GM21529 (cell line): ENCODE measurements around the gene NINL.
"Not testable (repeated sequence)": the region's sequence is repeated elsewhere in the genome, so short reads cannot be mapped to it uniquely, and the experiment has no call there.

Source experiments
- ATAC-seq: cut with Tn5 transposase; IDR thresholded peaks from one replicate; pipeline ENCODE4 v1.9.1; 2021; ENCODE audit not compliant: unreplicated experiment

The NINL gene

GRCh38 chr20:25487306-25487705 lies 98.0 kb downstream of the NINL start:
- no peak for ATAC-seq

GRCh38 chr20:25486377-25486776 lies 99.0 kb downstream of the NINL start:
- no peak for ATAC-seq

GRCh38 chr20:25485872-25486271 lies 99.5 kb downstream of the NINL start:
- ATAC-seq = no peak

GRCh38 chr20:25484911-25485511 lies 100.3 kb downstream of the NINL start:
- no peak for ATAC-seq

- ATAC-seq = no peak
Measured at GRCh38 chr20:25484224-25484846, 101.0 kb downstream of the NINL start.

GRCh38 chr20:25483431-25484132 lies 101.7 kb downstream of the NINL start:
- ATAC-seq = no peak

GRCh38 chr20:25481918-25482253 lies 103.4 kb downstream of the NINL start:
- no peak for ATAC-seq

GRCh38 chr20:25481235-25481917 lies 104.0 kb downstream of the NINL start:
- ATAC-seq = no peak

GRCh38 chr20:25480797-25481196 lies 104.5 kb downstream of the NINL start:
- ATAC-seq = no peak

- no peak for ATAC-seq
Measured at GRCh38 chr20:25480156-25480555, 105.2 kb downstream of the NINL start.

- no peak for ATAC-seq
Measured at GRCh38 chr20:25479638-25480037, 105.7 kb downstream of the NINL start.

GRCh38 chr20:25478889-25479568 lies 106.3 kb downstream of the NINL start:
- no peak for ATAC-seq

GRCh38 chr20:25477014-25477882 lies 108.1 kb downstream of the NINL start:
- no peak for ATAC-seq

- no peak for ATAC-seq
Measured at GRCh38 chr20:25476106-25477013, 109.0 kb downstream of the NINL start.

GRCh38 chr20:25473297-25473696 lies 112.0 kb downstream of the NINL start:
- ATAC-seq = not testable (repeated sequence)

GRCh38 chr20:25471020-25471419 lies 114.3 kb downstream of the NINL start:
- ATAC-seq = no peak

- ATAC-seq = peak; percentile 67
Measured at GRCh38 chr20:25470045-25470444, 115.3 kb downstream of the NINL start.

GRCh38 chr20:25469558-25469957 lies 115.8 kb downstream of the NINL start:
- ATAC-seq = no peak
